ENCODE results near the gene EHF. TPM values are rescaled to one million over a fixed set of nuclear protein-coding genes. Genes with fewer than 3 reads are reported as not detected.

Gene EHF
- total RNA-seq, 1 experiment from 2014 or later = 0.51 TPM

DNA sequence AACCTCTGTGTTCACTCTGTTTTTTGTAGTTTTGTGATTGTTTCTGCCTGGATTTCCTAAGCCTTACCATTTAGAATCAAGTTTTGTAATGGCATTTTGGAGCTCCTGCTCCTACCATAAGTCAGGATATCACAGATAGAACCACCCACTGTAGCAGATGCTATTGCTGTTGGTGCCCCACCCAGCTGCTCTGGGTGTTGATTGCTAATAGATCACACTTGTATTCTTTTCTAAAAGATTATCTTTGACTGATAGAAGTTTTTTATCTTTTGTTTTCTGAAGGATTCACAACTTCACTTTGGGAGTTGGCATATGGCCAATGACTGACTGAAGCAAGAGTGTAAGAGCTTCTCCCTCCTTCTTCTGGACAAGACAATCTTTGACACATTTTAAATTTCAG is 76.0 kb downstream of the EHF start:
- no TSS peak for BruUV-seq (replicated peaks)
- ATAC-seq = no peak
- CTCF ChIA-PET = no interaction called here
- POLR2A ChIA-PET = interaction anchor here (0.8 kb wide), 1 partner anchor 41 kb away, joined by 3 read pairs; no protein-coding TSS in a partner anchor
- Histone ChIP-seq H3K4me1 (ENCODE audit: control insufficient read depth, insufficient read depth, low read length) (no peaks in the 10 kb centered on the region), H3K27me3 (ENCODE audit: control insufficient read depth, insufficient read depth, low read length) (no peaks in the 10 kb centered on the region), H3K4me3 (ENCODE audit: low read depth in 2 of 2, low read length in 2 of 2) (no peak overlapping the region), H3K9me3 (ENCODE audit: control insufficient read depth, insufficient read depth, low read depth, low read length) (peaks cover 4% of the 10 kb centered on the region; the same call in 1 of the 2 replicates), H3K36me3 (ENCODE audit: control insufficient read depth, insufficient read depth, low read length) (no peaks in the 10 kb centered on the region), H3K27ac (ENCODE audit: low read length) (no peak overlapping the region)
- no peak for DNase-seq (ENCODE audit: low read depth, low spot score)
- in situ Hi-C loops (cut with HindIII; ENCODE audit: low pct_unique_long_range_greater_than_20kb, low sequenced_read_pairs) = no loop called here
- TF ChIP-seq SIN3A (IDR thresholded peaks at IDR 0.05; ENCODE audit: borderline replicate concordance, insufficient read depth, low read depth, low read length) = no peak
- no peak for TF ChIP-seq TCF7L2 (IDR thresholded peaks at IDR 0.05; ENCODE audit: low read depth, low read length)
- no peak for TF ChIP-seq REST (IDR thresholded peaks at IDR 0.05; ENCODE audit: insufficient read depth in 1 of 2, low read depth in 2 of 2, low read length in 1 of 2)
- TF ChIP-seq CTCF (IDR thresholded peaks at IDR 0.05) = no peak
- no peak for TF ChIP-seq POLR2AphosphoS5 (IDR thresholded peaks at IDR 0.05; ENCODE audit: low read depth, low read length)
- intact Hi-C loops (cut with micrococcal nuclease; ENCODE audit: unreplicated experiment) = no loop called here

DNA sequence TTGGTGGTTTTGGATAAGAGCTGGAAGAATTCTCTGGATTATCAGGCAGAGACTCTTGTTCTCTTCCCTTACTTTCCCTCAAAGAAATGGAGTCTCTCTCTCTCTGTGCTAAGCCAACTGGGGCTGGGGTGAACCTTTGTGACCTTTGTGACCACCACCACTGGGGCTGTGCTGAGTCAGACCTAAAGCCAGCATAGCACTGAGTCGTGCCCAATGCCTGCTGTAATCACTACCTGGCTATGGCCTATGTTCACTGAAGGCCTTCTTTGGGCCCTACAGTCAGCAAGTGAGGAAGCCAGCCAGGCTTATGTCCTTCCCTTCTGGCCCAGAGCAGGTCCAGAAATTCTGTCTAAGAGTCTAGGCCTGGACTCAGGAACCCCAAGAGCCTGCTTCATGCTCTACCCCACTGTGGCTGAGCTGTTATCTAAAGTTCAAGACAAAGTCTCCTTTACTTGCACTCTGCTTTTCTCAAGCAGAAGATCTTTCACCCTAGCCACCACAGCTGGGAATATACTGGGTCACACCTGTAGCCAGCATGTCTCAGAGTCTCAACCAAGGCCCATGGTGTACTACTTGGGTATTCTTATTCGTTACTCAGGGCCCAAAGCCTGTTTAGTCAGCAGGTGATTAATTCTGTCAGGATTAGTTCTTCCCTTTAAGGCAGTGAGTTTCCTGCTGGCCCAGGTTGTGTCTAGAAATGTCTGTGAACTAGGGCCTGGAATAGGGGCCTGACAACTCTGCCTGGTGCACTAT is 86.0 kb downstream of the EHF start:
- intact Hi-C loops (cut with micrococcal nuclease; ENCODE audit: unreplicated experiment) (no loop called here), in situ Hi-C loops (cut with HindIII; ENCODE audit: low pct_unique_long_range_greater_than_20kb, low sequenced_read_pairs) (no loop called here)
- ATAC-seq = no peak
- no peaks in the 10 kb centered on the region for H3K4me1 ChIP-seq (ENCODE audit: control insufficient read depth, insufficient read depth, low read length)
- no TSS peak for BruUV-seq (replicated peaks)
- H3K36me3 ChIP-seq (ENCODE audit: control insufficient read depth, insufficient read depth, low read length) = no peaks in the 10 kb centered on the region
- H3K27ac ChIP-seq (ENCODE audit: low read length) = no peak overlapping the region
- TF ChIP-seq REST (IDR thresholded peaks at IDR 0.05; ENCODE audit: insufficient read depth in 1 of 2, low read depth in 2 of 2, low read length in 1 of 2) (no peak), POLR2AphosphoS5 (IDR thresholded peaks at IDR 0.05; ENCODE audit: low read depth, low read length) (no peak), CTCF (IDR thresholded peaks at IDR 0.05) (no peak), TCF7L2 (IDR thresholded peaks at IDR 0.05; ENCODE audit: low read depth, low read length) (no peak), SIN3A (IDR thresholded peaks at IDR 0.05; ENCODE audit: borderline replicate concordance, insufficient read depth, low read depth, low read length) (no peak)
- CTCF ChIA-PET = no interaction called here
- H3K9me3 ChIP-seq (ENCODE audit: control insufficient read depth, insufficient read depth, low read depth, low read length) = peaks cover 35% of the 10 kb centered on the region
- no peak overlapping the region for H3K4me3 ChIP-seq (ENCODE audit: low read depth in 2 of 2, low read length in 2 of 2)
- H3K27me3 ChIP-seq (ENCODE audit: control insufficient read depth, insufficient read depth, low read length) = no peaks in the 10 kb centered on the region
- POLR2A ChIA-PET = interaction anchor here (0.6 kb wide), 1 partner anchor 70 kb away, joined by 4 read pairs; no protein-coding TSS in a partner anchor
- DNase-seq (ENCODE audit: low read depth, low spot score) = no peak
